ENCODE data around the gene CPNE6. TPM values are rescaled to one million over a fixed set of nuclear protein-coding genes. Genes with fewer than 3 reads are reported as not detected.

The CPNE6 gene
- total and polyA plus RNA-seq, 2 of the 13 experiments (the other 11 are each of a cell fraction or from before 2014, with no cell fraction given): not detected

DNA sequence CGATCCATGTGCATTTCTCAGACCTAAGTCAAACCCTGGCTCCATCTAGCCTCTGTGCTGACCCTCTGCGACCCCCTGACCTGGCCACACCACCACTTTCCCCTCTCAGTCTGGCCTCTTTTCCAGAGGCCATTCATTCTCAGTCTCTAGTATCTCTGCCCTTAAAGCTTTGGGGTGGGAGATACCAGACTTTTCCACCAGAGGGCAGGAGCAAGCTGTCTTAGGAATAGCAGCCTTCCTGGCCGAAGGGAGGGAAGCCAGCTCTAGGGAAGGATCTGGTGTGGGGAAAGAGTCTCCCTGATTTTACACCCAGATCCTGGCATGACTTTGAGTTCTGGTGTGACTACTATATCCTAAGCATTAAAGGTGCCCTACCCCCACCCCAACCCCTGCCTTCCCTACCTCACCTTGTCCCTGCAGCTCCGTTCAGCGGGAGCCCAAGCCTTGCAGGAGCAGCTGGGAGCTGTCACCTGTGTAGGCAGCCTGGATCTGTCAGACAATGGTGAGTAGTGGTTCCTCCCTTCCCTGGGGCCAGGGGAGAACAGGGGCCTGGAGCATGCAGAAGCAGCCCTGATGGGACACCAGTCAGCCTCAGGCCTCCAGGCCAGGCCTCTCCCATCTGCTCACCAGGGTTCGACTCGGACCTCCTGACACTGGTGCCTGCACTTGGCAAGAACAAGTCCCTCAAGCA lies 13.0 kb upstream of the CPNE6 start (continued):
- TF ChIP-seq ZNF724P (CRISPR knock-in tag; IDR thresholded peaks at IDR 0.05; ENCODE audit: borderline replicate concordance) (no peak), ZNF235 (CRISPR knock-in tag; IDR thresholded peaks at IDR 0.05; ENCODE audit: borderline replicate concordance) (no peak), ARHGAP35 (CRISPR knock-in tag; IDR thresholded peaks at IDR 0.05; ENCODE audit: borderline replicate concordance) (0 out of 2 replicates have a peak, but pooled peaks have one; percentile 57), ASH2L (IDR thresholded peaks at IDR 0.05; ENCODE audit: insufficient read length, low read depth, low read length) (no peak), ZBTB7A (CRISPR knock-in tag; IDR thresholded peaks at IDR 0.05) (no peak), CBX5 (CRISPR knock-in tag; IDR thresholded peaks at IDR 0.05; ENCODE audit: borderline replicate concordance) (no peak), ZNF552 (CRISPR knock-in tag; IDR thresholded peaks at IDR 0.05; ENCODE audit: borderline replicate concordance) (no peak), ZC3H13 (CRISPR knock-in tag; IDR thresholded peaks at IDR 0.05) (no peak), ZBTB38 (CRISPR knock-in tag; IDR thresholded peaks at IDR 0.05) (no peak; the same call in 1 of the 2 replicates), NRL (CRISPR knock-in tag; IDR thresholded peaks at IDR 0.05; ENCODE audit: borderline replicate concordance) (no peak), ZNF34 (CRISPR knock-in tag; IDR thresholded peaks at IDR 0.05; ENCODE audit: borderline replicate concordance) (0 out of 2 replicates have a peak, but pooled peaks have one; percentile 67), SAFB2 (CRISPR knock-in tag; IDR thresholded peaks at IDR 0.05; ENCODE audit: borderline replicate concordance, low read depth) (no peak), REPIN1 (CRISPR knock-in tag; IDR thresholded peaks at IDR 0.05; ENCODE audit: borderline replicate concordance, low read depth) (peak; percentile 53; the same call in 1 of the 2 replicates), CEBPB (IDR thresholded peaks at IDR 0.05; ENCODE audit: borderline replicate concordance, low read depth, low read length) (no peak), CTCF (CRISPR knock-in tag; IDR thresholded peaks at IDR 0.05) (peak; percentile 99), IKZF4 (CRISPR knock-in tag; IDR thresholded peaks at IDR 0.05; ENCODE audit: borderline replicate concordance, low read depth, not compliant biosample characterization) (peak; percentile 71)
- TF ChIP-seq, protein P1, sequence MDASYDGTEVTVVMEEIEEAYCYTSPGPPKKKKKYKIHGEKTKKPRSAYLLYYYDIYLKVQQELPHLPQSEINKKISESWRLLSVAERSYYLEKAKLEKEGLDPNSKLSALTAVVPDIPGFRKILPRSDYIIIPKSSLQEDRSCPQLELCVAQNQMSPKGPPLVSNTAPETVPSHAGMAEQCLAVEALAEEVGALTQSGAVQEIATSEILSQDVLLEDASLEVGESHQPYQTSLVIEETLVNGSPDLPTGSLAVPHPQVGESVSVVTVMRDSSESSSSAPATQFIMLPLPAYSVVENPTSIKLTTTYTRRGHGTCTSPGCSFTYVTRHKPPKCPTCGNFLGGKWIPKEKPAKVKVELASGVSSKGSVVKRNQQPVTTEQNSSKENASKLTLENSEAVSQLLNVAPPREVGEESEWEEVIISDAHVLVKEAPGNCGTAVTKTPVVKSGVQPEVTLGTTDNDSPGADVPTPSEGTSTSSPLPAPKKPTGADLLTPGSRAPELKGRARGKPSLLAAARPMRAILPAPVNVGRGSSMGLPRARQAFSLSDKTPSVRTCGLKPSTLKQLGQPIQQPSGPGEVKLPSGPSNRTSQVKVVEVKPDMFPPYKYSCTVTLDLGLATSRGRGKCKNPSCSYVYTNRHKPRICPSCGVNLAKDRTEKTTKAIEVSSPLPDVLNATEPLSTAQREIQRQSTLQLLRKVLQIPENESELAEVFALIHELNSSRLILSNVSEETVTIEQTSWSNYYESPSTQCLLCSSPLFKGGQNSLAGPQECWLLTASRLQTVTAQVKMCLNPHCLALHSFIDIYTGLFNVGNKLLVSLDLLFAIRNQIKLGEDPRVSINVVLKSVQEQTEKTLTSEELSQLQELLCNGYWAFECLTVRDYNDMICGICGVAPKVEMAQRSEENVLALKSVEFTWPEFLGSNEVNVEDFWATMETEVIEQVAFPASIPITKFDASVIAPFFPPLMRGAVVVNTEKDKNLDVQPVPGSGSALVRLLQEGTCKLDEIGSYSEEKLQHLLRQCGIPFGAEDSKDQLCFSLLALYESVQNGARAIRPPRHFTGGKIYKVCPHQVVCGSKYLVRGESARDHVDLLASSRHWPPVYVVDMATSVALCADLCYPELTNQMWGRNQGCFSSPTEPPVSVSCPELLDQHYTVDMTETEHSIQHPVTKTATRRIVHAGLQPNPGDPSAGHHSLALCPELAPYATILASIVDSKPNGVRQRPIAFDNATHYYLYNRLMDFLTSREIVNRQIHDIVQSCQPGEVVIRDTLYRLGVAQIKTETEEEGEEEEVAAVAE (CRISPR knock-in tag; IDR thresholded peaks at IDR 0.05; ENCODE audit: borderline replicate concordance): 0 out of 2 replicates have a peak, but pooled peaks have one; percentile 40
- TF ChIP-seq, protein P2, sequence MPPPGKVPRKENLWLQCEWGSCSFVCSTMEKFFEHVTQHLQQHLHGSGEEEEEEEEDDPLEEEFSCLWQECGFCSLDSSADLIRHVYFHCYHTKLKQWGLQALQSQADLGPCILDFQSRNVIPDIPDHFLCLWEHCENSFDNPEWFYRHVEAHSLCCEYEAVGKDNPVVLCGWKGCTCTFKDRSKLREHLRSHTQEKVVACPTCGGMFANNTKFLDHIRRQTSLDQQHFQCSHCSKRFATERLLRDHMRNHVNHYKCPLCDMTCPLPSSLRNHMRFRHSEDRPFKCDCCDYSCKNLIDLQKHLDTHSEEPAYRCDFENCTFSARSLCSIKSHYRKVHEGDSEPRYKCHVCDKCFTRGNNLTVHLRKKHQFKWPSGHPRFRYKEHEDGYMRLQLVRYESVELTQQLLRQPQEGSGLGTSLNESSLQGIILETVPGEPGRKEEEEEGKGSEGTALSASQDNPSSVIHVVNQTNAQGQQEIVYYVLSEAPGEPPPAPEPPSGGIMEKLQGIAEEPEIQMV (CRISPR knock-in tag; IDR thresholded peaks at IDR 0.05; ENCODE audit: low read depth): no peak; the same call in 1 of the 2 replicates

All from HepG2 (cell line).